ENCODE results near the gene TNIK. TPM values are rescaled to one million over a fixed set of nuclear protein-coding genes. Genes with fewer than 3 reads are reported as not detected.

Gene TNIK
- total and polyA plus RNA-seq, 2 donors from 2014 or later = 3.6 to 48.9 TPM

DNA sequence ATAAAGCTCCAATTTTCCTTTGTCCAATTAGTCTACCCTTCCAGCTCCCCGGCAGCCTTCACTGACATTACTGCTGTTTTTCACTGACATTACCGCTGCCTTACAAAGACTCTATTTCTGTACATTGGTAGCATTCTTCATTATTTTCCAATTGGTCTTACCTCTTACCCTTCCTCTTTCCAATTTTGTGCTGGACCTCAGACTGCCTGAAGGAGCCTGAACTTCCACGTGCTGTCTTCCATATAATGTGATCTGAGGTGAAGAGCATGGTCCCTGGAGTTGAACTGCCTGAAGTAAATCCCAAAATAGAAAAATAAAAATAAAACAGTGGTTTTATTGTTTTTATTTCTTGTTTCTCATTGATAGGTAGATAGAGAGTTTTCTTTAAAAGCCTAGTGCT is 9.2 kb upstream of the TNIK start:
- DNase-seq = no peak
- no peaks in the 10 kb centered on the region for H3K9me3 ChIP-seq (ENCODE audit: control insufficient read depth in 2 of 3, insufficient read depth in 1 of 3, low read length in 3 of 3)
- H3K4me3 ChIP-seq (ENCODE audit: low read length in 3 of 3) = no peak overlapping the region
- H3K27ac ChIP-seq (ENCODE audit: low read depth in 2 of 2, low read length in 2 of 2) = no peak overlapping the region
- intact Hi-C loops (cut with DNase I) = no loop called here
- H3K27me3 ChIP-seq (ENCODE audit: control insufficient read depth, insufficient read depth, low read length) = no peaks in the 10 kb centered on the region
- FAIRE-seq = no peak
- no peaks in the 10 kb centered on the region for H3K36me3 ChIP-seq (ENCODE audit: control insufficient read depth in 2 of 3, insufficient read depth in 3 of 3, low read length in 3 of 3)
- H3K9ac ChIP-seq (ENCODE audit: low read length in 3 of 3) = no peak overlapping the region
- TF ChIP-seq, protein P1, sequence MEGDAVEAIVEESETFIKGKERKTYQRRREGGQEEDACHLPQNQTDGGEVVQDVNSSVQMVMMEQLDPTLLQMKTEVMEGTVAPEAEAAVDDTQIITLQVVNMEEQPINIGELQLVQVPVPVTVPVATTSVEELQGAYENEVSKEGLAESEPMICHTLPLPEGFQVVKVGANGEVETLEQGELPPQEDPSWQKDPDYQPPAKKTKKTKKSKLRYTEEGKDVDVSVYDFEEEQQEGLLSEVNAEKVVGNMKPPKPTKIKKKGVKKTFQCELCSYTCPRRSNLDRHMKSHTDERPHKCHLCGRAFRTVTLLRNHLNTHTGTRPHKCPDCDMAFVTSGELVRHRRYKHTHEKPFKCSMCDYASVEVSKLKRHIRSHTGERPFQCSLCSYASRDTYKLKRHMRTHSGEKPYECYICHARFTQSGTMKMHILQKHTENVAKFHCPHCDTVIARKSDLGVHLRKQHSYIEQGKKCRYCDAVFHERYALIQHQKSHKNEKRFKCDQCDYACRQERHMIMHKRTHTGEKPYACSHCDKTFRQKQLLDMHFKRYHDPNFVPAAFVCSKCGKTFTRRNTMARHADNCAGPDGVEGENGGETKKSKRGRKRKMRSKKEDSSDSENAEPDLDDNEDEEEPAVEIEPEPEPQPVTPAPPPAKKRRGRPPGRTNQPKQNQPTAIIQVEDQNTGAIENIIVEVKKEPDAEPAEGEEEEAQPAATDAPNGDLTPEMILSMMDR (IDR thresholded peaks at IDR 0.05; ENCODE audit: borderline replicate concordance, extremely low read depth, insufficient read depth) = no peak
- no peaks in the 10 kb centered on the region for H3K4me1 ChIP-seq (ENCODE audit: control insufficient read depth in 2 of 3, insufficient read depth in 2 of 3, low read depth in 1 of 3, low read length in 3 of 3)

- Histone ChIP-seq H3K9ac (ENCODE audit: low read length in 3 of 3) (no peak overlapping the region), H3K36me3 (ENCODE audit: control insufficient read depth in 2 of 3, insufficient read depth in 3 of 3, low read length in 3 of 3) (no peaks in the 10 kb centered on the region), H3K9me3 (ENCODE audit: control insufficient read depth in 2 of 3, insufficient read depth in 1 of 3, low read length in 3 of 3) (no peaks in the 10 kb centered on the region), H3K4me3 (ENCODE audit: low read length in 3 of 3) (no peak overlapping the region), H3K4me1 (ENCODE audit: control insufficient read depth in 2 of 3, insufficient read depth in 2 of 3, low read depth in 1 of 3, low read length in 3 of 3) (no peaks in the 10 kb centered on the region), H3K27ac (ENCODE audit: low read depth in 2 of 2, low read length in 2 of 2) (no peak overlapping the region), H3K27me3 (ENCODE audit: control insufficient read depth, insufficient read depth, low read length) (no peaks in the 10 kb centered on the region)
- TF ChIP-seq, protein P1 (IDR thresholded peaks at IDR 0.05; ENCODE audit: borderline replicate concordance, extremely low read depth, insufficient read depth) = no peak
- no peak for DNase-seq
- intact Hi-C loops (cut with DNase I) = no loop called here
- FAIRE-seq = no peak
Observed at GRCh38 chr3:171468296-171468906, 8.2 kb upstream of the TNIK start.

DNA sequence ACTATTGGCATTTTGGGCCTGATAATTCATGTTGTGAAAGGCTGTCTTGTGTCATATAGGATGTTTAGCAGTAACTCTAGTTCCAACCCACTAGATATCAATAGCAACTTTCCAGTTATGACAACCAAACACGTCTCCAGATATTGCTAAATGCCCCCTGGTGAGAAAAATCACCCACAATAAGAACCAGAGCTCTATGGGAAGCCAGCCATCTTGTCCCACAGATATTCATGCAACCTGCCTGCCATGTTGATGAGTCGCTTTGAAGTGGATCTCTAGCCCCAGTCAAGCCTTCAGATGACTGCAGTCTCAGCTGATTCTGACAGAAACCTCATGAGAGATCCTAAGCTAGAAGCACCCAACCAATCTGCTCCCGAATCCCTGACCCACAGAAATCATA is 5.6 kb upstream of the TNIK start:
- Histone ChIP-seq H3K4me1 (ENCODE audit: control insufficient read depth in 2 of 3, insufficient read depth in 2 of 3, low read depth in 1 of 3, low read length in 3 of 3) (peaks cover 0 to 9% (median 8%) of the 10 kb centered on the region in 3 donors), H3K27me3 (ENCODE audit: control insufficient read depth, insufficient read depth, low read length) (peaks cover 3% of the 10 kb centered on the region), H3K9ac (ENCODE audit: low read length in 3 of 3) (no peak overlapping the region), H3K9me3 (ENCODE audit: control insufficient read depth in 2 of 3, insufficient read depth in 1 of 3, low read length in 3 of 3) (no peaks in the 10 kb centered on the region), H3K27ac (ENCODE audit: low read depth in 2 of 2, low read length in 2 of 2) (no peak overlapping the region), H3K36me3 (ENCODE audit: control insufficient read depth in 2 of 3, insufficient read depth in 3 of 3, low read length in 3 of 3) (no peaks in the 10 kb centered on the region), H3K4me3 (ENCODE audit: low read length in 3 of 3) (no peak overlapping the region)
- FAIRE-seq = no peak
- intact Hi-C loops (cut with DNase I) = no loop called here
- no peak for DNase-seq
- TF ChIP-seq, protein P1 (IDR thresholded peaks at IDR 0.05; ENCODE audit: borderline replicate concordance, extremely low read depth, insufficient read depth) = no peak

- intact Hi-C loops (cut with DNase I) = no loop called here
- no peak overlapping the region for H3K4me3 ChIP-seq (ENCODE audit: low read length in 3 of 3)
- H3K4me1 ChIP-seq (ENCODE audit: control insufficient read depth in 2 of 3, insufficient read depth in 2 of 3, low read depth in 1 of 3, low read length in 3 of 3) = peaks cover 0 to 10% (median 9%) of the 10 kb centered on the region in 3 donors
- H3K36me3 ChIP-seq (ENCODE audit: control insufficient read depth in 2 of 3, insufficient read depth in 3 of 3, low read length in 3 of 3) = no peaks in the 10 kb centered on the region
- H3K27me3 ChIP-seq (ENCODE audit: control insufficient read depth, insufficient read depth, low read length) = peaks cover 3% of the 10 kb centered on the region
- DNase-seq (no peak), FAIRE-seq (no peak)
- no peak overlapping the region for H3K9ac ChIP-seq (ENCODE audit: low read length in 3 of 3)
- no peaks in the 10 kb centered on the region for H3K9me3 ChIP-seq (ENCODE audit: control insufficient read depth in 2 of 3, insufficient read depth in 1 of 3, low read length in 3 of 3)
- H3K27ac ChIP-seq (ENCODE audit: low read depth in 2 of 2, low read length in 2 of 2) = no peak overlapping the region
- TF ChIP-seq, protein P1 (IDR thresholded peaks at IDR 0.05; ENCODE audit: borderline replicate concordance, extremely low read depth, insufficient read depth) = no peak
Observed at GRCh38 chr3:171464462-171464861, 4.3 kb upstream of the TNIK start.

All from kidney (tissue), 14 donors.